B cell (primary cell): ENCODE measurements around the gene AKT3. TPM values are rescaled to one million over a fixed set of nuclear protein-coding genes. Genes with fewer than 3 reads are reported as not detected.

Source experiments
- ATAC-seq: fragments of 200-7000 bp; cut with Tn5 transposase; one replicate; pipeline ENCODE4 v1.10.0; 2021; ENCODE audit warnings: low read depth, mild to moderate bottlenecking, moderate number of reproducible peaks, moderate library complexity
- CTCF ChIA-PET: fragments of 350-600 bp; sonication (Branson Sonifier 250); formaldehyde crosslinking; loops from one replicate; lab custom pipeline; 2021; ENCODE audit warnings: antibody characterized with exemption, inconsistent platforms; lab: Charles Lee
- POLR2A ChIA-PET: fragments of 350-600 bp; sonication (Branson Sonifier 250); formaldehyde crosslinking; loops from one replicate; lab custom pipeline; 2021; ENCODE audit warnings: antibody characterized with exemption; lab: Charles Lee
- DNase-seq: peaks from one replicate; pipeline ENCODE4 v3.0.0; 2013
- H2AFZ ChIP-seq: 2 replicates; pipeline ENCODE4 v1.6.1; 2012; ENCODE audit warnings: mild to moderate bottlenecking, low read depth, low read length; ENCODE audit not compliant: insufficient read depth, poor library complexity, severe bottlenecking
- H3K27ac ChIP-seq, 2 donors: 1 replicate in 1 of 2; 2 replicates in 1 of 2; pipeline ENCODE4 v1.5.1; 2012 to 2013; ENCODE audit warnings: low read length in 2 of 2, mild to moderate bottlenecking in 2 of 2, moderate library complexity in 1 of 2
- H3K27me3 ChIP-seq, 4 experiments: fragments of 200-600 bp in 1 of 4; sonication (generic) in 1 of 4; replicated peaks in 1 of 4; 1 replicate in 2 of 4; 2 replicates in 2 of 4; pipeline versions ENCODE4 v1.6.1 to v1.7.0; 2013 to 2016; ENCODE audit warnings: low read length in 3 of 4, mild to moderate bottlenecking in 2 of 4, mixed read lengths in 1 of 4, moderate library complexity in 1 of 4; ENCODE audit not compliant: insufficient read depth in 4 of 4, control insufficient read depth in 3 of 4; ENCODE audit errors: control extremely low read depth in 1 of 4
- H3K36me3 ChIP-seq, 2 experiments: replicated peaks in 1 of 2; 1 replicate in 1 of 2; 2 replicates in 1 of 2; pipeline versions ENCODE4 v1.6.1 to v1.7.1; 2013; ENCODE audit warnings: low read length in 1 of 2; ENCODE audit not compliant: insufficient read depth in 2 of 2, control insufficient read depth in 1 of 2; ENCODE audit errors: control extremely low read depth in 1 of 2, extremely low read depth in 1 of 2
- H3K4me1 ChIP-seq, 2 donors: fragments of 200-600 bp in 1 of 2; sonication (generic) in 1 of 2; 1 replicate in 1 of 2; 2 replicates in 1 of 2; pipeline versions ENCODE4 v1.5.1 to v1.6.1; 2013 to 2017; ENCODE audit warnings: low read length in 2 of 2; ENCODE audit not compliant: control insufficient read depth in 2 of 2, insufficient read depth in 2 of 2
- H3K4me2 ChIP-seq: replicated peaks from 2 replicates; pipeline ENCODE3; 2012; ENCODE audit warnings: mild to moderate bottlenecking, low read depth, low read length; ENCODE audit not compliant: poor library complexity, severe bottlenecking
- H3K4me3 ChIP-seq, 5 experiments: fragments of 200-600 bp in 1 of 5; sonication (generic) in 1 of 5; 1 replicate in 3 of 5; 2 replicates in 2 of 5; pipeline versions ENCODE4 v1.5.1 to v1.7.0; 2011 to 2016; ENCODE audit warnings: low read length in 4 of 5, mild to moderate bottlenecking in 4 of 5, low read depth in 2 of 5, control low read depth in 1 of 5, moderate library complexity in 1 of 5; ENCODE audit not compliant: insufficient read depth in 1 of 5; ENCODE audit errors: control extremely low read depth in 1 of 5, extremely low read depth in 1 of 5
- H3K79me2 ChIP-seq: fragments of 200-600 bp; sonication (generic); one replicate; pipeline ENCODE4 v1.6.0; 2016; ENCODE audit warnings: low read length; ENCODE audit not compliant: control insufficient read depth, insufficient read depth
- H3K9ac ChIP-seq: fragments of 200-600 bp; sonication (generic); 2 replicates; pipeline ENCODE4 v1.6.1; 2017; ENCODE audit warnings: mild to moderate bottlenecking, low read length, moderate library complexity
- H3K9me3 ChIP-seq, 3 donors: one replicate each; pipeline versions ENCODE4 v1.6.1 to v1.7.1; 2013; ENCODE audit warnings: low read length in 2 of 3; ENCODE audit not compliant: control insufficient read depth in 2 of 3, insufficient read depth in 1 of 3; ENCODE audit errors: control extremely low read depth in 1 of 3
- H4K20me1 ChIP-seq: 2 replicates; pipeline ENCODE4 v1.6.0; 2012; ENCODE audit warnings: mild to moderate bottlenecking, low read length; ENCODE audit not compliant: insufficient read depth, control insufficient read depth, poor library complexity, severe bottlenecking
- H3K27ac Mint-ChIP-seq: one replicate; pipeline ENCODE4 v1.8.0; 2021; ENCODE audit warnings: mixed read lengths
- H3K27me3 Mint-ChIP-seq: one replicate; pipeline ENCODE4 v1.8.0; 2021; ENCODE audit warnings: mixed read lengths
- H3K4me1 Mint-ChIP-seq: one replicate; pipeline ENCODE4 v1.8.0; 2021; ENCODE audit warnings: mixed read lengths
- H3K4me3 Mint-ChIP-seq: one replicate; pipeline ENCODE4 v1.8.0; 2021; ENCODE audit warnings: mixed read lengths
- H3K9me3 Mint-ChIP-seq: one replicate; pipeline ENCODE4 v1.8.0; 2022; ENCODE audit warnings: mixed read lengths; ENCODE audit not compliant: insufficient read depth
- EZH2 ChIP-seq: IDR thresholded peaks from 2 replicates; pipeline ENCODE4 v1.6.1; 2012; ENCODE audit warnings: borderline replicate concordance, low read depth, mild to moderate bottlenecking, moderate library complexity, low read length; ENCODE audit not compliant: insufficient read depth, poor library complexity, severe bottlenecking
- WGBS: methylation state at CpG from one replicate; pipeline ENCODE4 v1.1.5; 2013; ENCODE audit warnings: missing lambda C conversion rate; ENCODE audit not compliant: insufficient coverage; 5-methylcytosine and 5-hydroxymethylcytosine counted together
- intact Hi-C: fragments of 100-400 bp; cut with micrococcal nuclease; formaldehyde crosslinking; loops from one replicate; pipeline ENCODE4 v1.10.0; 2022
- polyA plus RNA-seq: library from polyadenylated mRNA; depleted of rRNA; stranded (reverse); fragments of >200 nt; gene quantifications from 2 replicates; pipeline ENCODE4 v1.2.3, GENCODE V29; 2012
- total RNA-seq, 2 donors: library from RNA; stranded (reverse); fragments of 120-200 nt in 1 of 2; gene quantifications; 1 replicate in 1 of 2; 2 replicates in 1 of 2; pipeline versions ENCODE4 v1.2.3 to v1.2.4, GENCODE V29; 2013 to 2022
- TF ChIP-seq, protein P1 (sequence below): fragments of 200-600 bp; IDR thresholded peaks from one replicate; pipeline ENCODE4 v1.8.0; 2022; ENCODE audit warnings: antibody characterized with exemption, mild to moderate bottlenecking

AKT3 gene
- total and polyA plus RNA-seq, 2 donors (not counting 1 experiment from before 2014, with no cell fraction given) = 4.4 to 148 TPM

GRCh38 chr1:243440406-243440805 lies 409.6 kb downstream of the AKT3 start:
- no peaks in the 10 kb centered on the region for H3K36me3 ChIP-seq
- H3K27ac ChIP-seq = no peak overlapping the region
- 97% methylated on average over 2 of the region's 2 CpGs for WGBS
- DNase-seq (no peak), ATAC-seq (no peak)
- ChIA-PET POLR2A (no interaction called here), CTCF (interaction anchor here (0.7 kb wide), 1 partner anchor 30 kb away, joined by 3 read pairs; no protein-coding TSS in a partner anchor)
- no peak overlapping the region for H3K4me2 ChIP-seq
- no peaks in the 10 kb centered on the region for H4K20me1 ChIP-seq
- Mint-ChIP-seq H3K27ac (no peak overlapping the region), H3K4me3 (no peak overlapping the region), H3K27me3 (no peaks in the 10 kb centered on the region), H3K9me3 (no peaks in the 10 kb centered on the region), H3K4me1 (peaks cover 21% of the 10 kb centered on the region)
- H3K4me3 ChIP-seq = no peak overlapping the region
- no peak overlapping the region for H3K9ac ChIP-seq
- no peaks in the 10 kb centered on the region for H3K9me3 ChIP-seq
- H3K27me3 ChIP-seq = no peaks in the 10 kb centered on the region
- no peak overlapping the region for H2AFZ ChIP-seq
- no peaks in the 10 kb centered on the region for H3K79me2 ChIP-seq
- no peak for TF ChIP-seq EZH2
- TF ChIP-seq, protein P1, sequence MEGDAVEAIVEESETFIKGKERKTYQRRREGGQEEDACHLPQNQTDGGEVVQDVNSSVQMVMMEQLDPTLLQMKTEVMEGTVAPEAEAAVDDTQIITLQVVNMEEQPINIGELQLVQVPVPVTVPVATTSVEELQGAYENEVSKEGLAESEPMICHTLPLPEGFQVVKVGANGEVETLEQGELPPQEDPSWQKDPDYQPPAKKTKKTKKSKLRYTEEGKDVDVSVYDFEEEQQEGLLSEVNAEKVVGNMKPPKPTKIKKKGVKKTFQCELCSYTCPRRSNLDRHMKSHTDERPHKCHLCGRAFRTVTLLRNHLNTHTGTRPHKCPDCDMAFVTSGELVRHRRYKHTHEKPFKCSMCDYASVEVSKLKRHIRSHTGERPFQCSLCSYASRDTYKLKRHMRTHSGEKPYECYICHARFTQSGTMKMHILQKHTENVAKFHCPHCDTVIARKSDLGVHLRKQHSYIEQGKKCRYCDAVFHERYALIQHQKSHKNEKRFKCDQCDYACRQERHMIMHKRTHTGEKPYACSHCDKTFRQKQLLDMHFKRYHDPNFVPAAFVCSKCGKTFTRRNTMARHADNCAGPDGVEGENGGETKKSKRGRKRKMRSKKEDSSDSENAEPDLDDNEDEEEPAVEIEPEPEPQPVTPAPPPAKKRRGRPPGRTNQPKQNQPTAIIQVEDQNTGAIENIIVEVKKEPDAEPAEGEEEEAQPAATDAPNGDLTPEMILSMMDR = no peak
- intact Hi-C loops = no loop called here
- H3K4me1 ChIP-seq = peaks cover 10 to 17% of the 10 kb centered on the region in 2 donors

GRCh38 chr1:243438815-243439214 lies 411.2 kb downstream of the AKT3 start:
- Mint-ChIP-seq H3K4me3 (no peak overlapping the region), H3K27ac (no peak overlapping the region), H3K27me3 (no peaks in the 10 kb centered on the region), H3K9me3 (no peaks in the 10 kb centered on the region), H3K4me1 (peaks cover 19% of the 10 kb centered on the region)
- DNase-seq = no peak
- no peak for ATAC-seq
- no peaks in the 10 kb centered on the region for H3K79me2 ChIP-seq
- no peaks in the 10 kb centered on the region for H3K9me3 ChIP-seq
- ChIA-PET POLR2A (no interaction called here), CTCF (no interaction called here)
- peaks cover 6 to 11% of the 10 kb centered on the region in 2 donors for H3K4me1 ChIP-seq
- H4K20me1 ChIP-seq = no peaks in the 10 kb centered on the region
- intact Hi-C loops = no loop called here
- no peak overlapping the region for H2AFZ ChIP-seq
- no peak for TF ChIP-seq EZH2
- TF ChIP-seq, protein P1 = no peak
- H3K27me3 ChIP-seq = no peaks in the 10 kb centered on the region
- no peaks in the 10 kb centered on the region for H3K36me3 ChIP-seq
- no peak overlapping the region for H3K4me3 ChIP-seq
- H3K27ac ChIP-seq = no peak overlapping the region
- no peak overlapping the region for H3K9ac ChIP-seq
- no peak overlapping the region for H3K4me2 ChIP-seq
- WGBS = no CpG with 5 or more reads among the region's 2 CpGs

Other genes with a start within 250 kb of the AKT3 start
- gene ZBTB18, start 201.0 kb upstream of the AKT3 start, total RNA-seq = 130 and 131 TPM in 2 replicates
- gene ZBTB18, start 201.0 kb upstream of the AKT3 start, polyA plus RNA-seq = 38.4 and 51.2 TPM in 2 replicates